ENCODE measurements around the gene CIDEB.

The CIDEB gene

GRCh38 chr14:24273422-24273998 lies 34.3 kb downstream of the CIDEB start:
- H3K79me2 ChIP-seq (ENCODE audit: control insufficient read depth, insufficient read depth, low read length, unreplicated experiment) = no peaks in the 10 kb centered on the region
- H3K27me3 ChIP-seq (ENCODE audit: insufficient read depth, low read length) = no peaks in the 10 kb centered on the region
- no peaks in the 10 kb centered on the region for H3K36me3 ChIP-seq (ENCODE audit: insufficient read depth, low read length)
- H3K4me1 ChIP-seq (ENCODE audit: control insufficient read depth, insufficient read depth, low read length, unreplicated experiment) = peaks cover 4% of the 10 kb centered on the region
- H3K27ac ChIP-seq (ENCODE audit: low read depth, low read length) = no peak overlapping the region
- H2AFZ ChIP-seq (ENCODE audit: low read length, unreplicated experiment) = no peak overlapping the region
- no peak overlapping the region for H3K4me3 ChIP-seq (ENCODE audit: low read depth, low read length)

DNA sequence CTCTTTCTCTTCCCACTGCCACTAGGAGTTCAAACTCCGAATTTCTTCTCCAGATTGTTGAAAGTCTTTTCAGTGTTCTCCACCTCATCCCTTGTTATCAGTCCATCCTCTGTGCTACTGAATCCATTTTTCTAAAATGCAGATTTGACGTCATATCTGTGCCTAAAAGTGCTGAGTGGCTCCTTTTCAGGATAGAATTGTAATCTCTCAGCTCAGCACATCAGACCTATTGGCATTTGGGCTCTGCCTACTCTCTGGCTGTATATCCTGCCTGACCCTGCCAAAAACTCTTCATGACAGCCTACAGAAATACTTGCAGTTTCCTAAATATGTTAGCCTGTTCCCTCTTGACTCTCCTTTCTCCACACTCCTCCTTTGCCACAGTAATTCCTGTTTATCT lies 35.3 kb downstream of the CIDEB start:
- Histone ChIP-seq H3K4me1 (ENCODE audit: control insufficient read depth, insufficient read depth, low read length, unreplicated experiment) (peaks cover 4% of the 10 kb centered on the region), H3K36me3 (ENCODE audit: insufficient read depth, low read length) (no peaks in the 10 kb centered on the region), H3K27me3 (ENCODE audit: insufficient read depth, low read length) (no peaks in the 10 kb centered on the region), H3K27ac (ENCODE audit: low read depth, low read length) (no peak overlapping the region), H2AFZ (ENCODE audit: low read length, unreplicated experiment) (peak overlapping the region; percentile 69), H3K79me2 (ENCODE audit: control insufficient read depth, insufficient read depth, low read length, unreplicated experiment) (no peaks in the 10 kb centered on the region), H3K4me3 (ENCODE audit: low read depth, low read length) (peak overlapping the region; percentile 84)

DNA sequence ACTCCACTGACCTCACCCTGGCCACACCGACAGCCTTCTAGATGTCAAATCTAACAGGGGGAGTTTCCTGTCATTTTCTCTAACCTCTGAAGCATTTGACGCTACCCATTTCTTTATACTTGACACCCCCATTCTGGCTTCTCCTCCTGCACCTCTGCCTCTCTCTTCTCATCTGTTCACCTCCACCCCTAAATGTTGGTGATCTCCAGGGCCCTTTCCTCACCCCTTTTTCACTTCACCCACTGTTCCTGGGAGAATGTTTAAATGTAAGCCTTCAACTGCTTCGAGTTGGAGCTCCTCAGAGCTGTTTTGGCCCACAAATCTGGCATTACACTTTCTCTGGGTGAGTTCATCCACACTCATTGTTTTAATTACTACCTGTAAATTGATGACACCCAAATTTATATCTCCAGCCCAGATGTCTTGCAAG lies 35.9 kb downstream of the CIDEB start:
- H3K27ac ChIP-seq (ENCODE audit: low read depth, low read length) = no peak overlapping the region
- peak overlapping the region; percentile 69 for H2AFZ ChIP-seq (ENCODE audit: low read length, unreplicated experiment)

GRCh38 chr14:24271134-24271833 lies 36.5 kb downstream of the CIDEB start, which contains the start of gene RABGGTA:
Gene RABGGTA (minus strand): TSS chr14:24271597. CDS start chr14:24271115, 482 bp downstream.
- H3K27ac ChIP-seq (ENCODE audit: low read depth, low read length) = peak within 1 kb of the TSS; percentile 75
- H3K27me3 ChIP-seq (ENCODE audit: insufficient read depth, low read length) = no peaks in the 10 kb centered on the region
- H3K36me3 ChIP-seq (ENCODE audit: insufficient read depth, low read length) = no peaks in the 10 kb centered on the region
- peak within 1 kb of the TSS; percentile 90 for H2AFZ ChIP-seq (ENCODE audit: low read length, unreplicated experiment)
- H3K4me3 ChIP-seq (ENCODE audit: low read depth, low read length) = peak within 1 kb of the TSS; percentile 84
- peaks cover 4% of the 10 kb centered on the region for H3K4me1 ChIP-seq (ENCODE audit: control insufficient read depth, insufficient read depth, low read length, unreplicated experiment)
- no peaks in the 10 kb centered on the region for H3K79me2 ChIP-seq (ENCODE audit: control insufficient read depth, insufficient read depth, low read length, unreplicated experiment)

More for the DNA sequence above, 35.9 kb downstream of the CIDEB start:
- Histone ChIP-seq H3K36me3 (ENCODE audit: insufficient read depth, low read length) (no peaks in the 10 kb centered on the region), H3K4me3 (ENCODE audit: low read depth, low read length) (peak overlapping the region; percentile 84), H3K79me2 (ENCODE audit: control insufficient read depth, insufficient read depth, low read length, unreplicated experiment) (no peaks in the 10 kb centered on the region), H3K27me3 (ENCODE audit: insufficient read depth, low read length) (no peaks in the 10 kb centered on the region), H3K4me1 (ENCODE audit: control insufficient read depth, insufficient read depth, low read length, unreplicated experiment) (peaks cover 4% of the 10 kb centered on the region)

GRCh38 chr14:24270537-24271133 lies 37.1 kb downstream of the CIDEB start:
- H2AFZ ChIP-seq (ENCODE audit: low read length, unreplicated experiment) = no peak overlapping the region
- H3K79me2 ChIP-seq (ENCODE audit: control insufficient read depth, insufficient read depth, low read length, unreplicated experiment) = no peaks in the 10 kb centered on the region
- no peak overlapping the region; the same call in 1 of the 2 replicates for H3K27ac ChIP-seq (ENCODE audit: low read depth, low read length)
- peaks cover 4% of the 10 kb centered on the region for H3K4me1 ChIP-seq (ENCODE audit: control insufficient read depth, insufficient read depth, low read length, unreplicated experiment)
- H3K4me3 ChIP-seq (ENCODE audit: low read depth, low read length) = peak overlapping the region; percentile 84
- H3K36me3 ChIP-seq (ENCODE audit: insufficient read depth, low read length) = no peaks in the 10 kb centered on the region
- no peaks in the 10 kb centered on the region for H3K27me3 ChIP-seq (ENCODE audit: insufficient read depth, low read length)

- Histone ChIP-seq H3K79me2 (ENCODE audit: control insufficient read depth, insufficient read depth, low read length, unreplicated experiment) (no peaks in the 10 kb centered on the region), H3K4me1 (ENCODE audit: control insufficient read depth, insufficient read depth, low read length, unreplicated experiment) (peaks cover 4% of the 10 kb centered on the region), H3K27ac (ENCODE audit: low read depth, low read length) (no peak overlapping the region), H3K27me3 (ENCODE audit: insufficient read depth, low read length) (no peaks in the 10 kb centered on the region), H3K4me3 (ENCODE audit: low read depth, low read length) (no peak overlapping the region), H2AFZ (ENCODE audit: low read length, unreplicated experiment) (no peak overlapping the region), H3K36me3 (ENCODE audit: insufficient read depth, low read length) (no peaks in the 10 kb centered on the region)
Measured at GRCh38 chr14:24269910-24270536, 37.8 kb downstream of the CIDEB start.

- Histone ChIP-seq H3K4me3 (ENCODE audit: low read depth, low read length) (no peak overlapping the region), H3K27me3 (ENCODE audit: insufficient read depth, low read length) (no peaks in the 10 kb centered on the region), H3K4me1 (ENCODE audit: control insufficient read depth, insufficient read depth, low read length, unreplicated experiment) (peaks cover 4% of the 10 kb centered on the region), H3K36me3 (ENCODE audit: insufficient read depth, low read length) (no peaks in the 10 kb centered on the region), H2AFZ (ENCODE audit: low read length, unreplicated experiment) (no peak overlapping the region), H3K79me2 (ENCODE audit: control insufficient read depth, insufficient read depth, low read length, unreplicated experiment) (no peaks in the 10 kb centered on the region), H3K27ac (ENCODE audit: low read depth, low read length) (no peak overlapping the region)
Measured at GRCh38 chr14:24269368-24269767, 38.4 kb downstream of the CIDEB start.

- Histone ChIP-seq H3K27me3 (ENCODE audit: insufficient read depth, low read length) (no peaks in the 10 kb centered on the region), H3K27ac (ENCODE audit: low read depth, low read length) (no peak overlapping the region), H3K79me2 (ENCODE audit: control insufficient read depth, insufficient read depth, low read length, unreplicated experiment) (no peaks in the 10 kb centered on the region), H3K4me1 (ENCODE audit: control insufficient read depth, insufficient read depth, low read length, unreplicated experiment) (peaks cover 4% of the 10 kb centered on the region), H3K4me3 (ENCODE audit: low read depth, low read length) (no peak overlapping the region), H2AFZ (ENCODE audit: low read length, unreplicated experiment) (no peak overlapping the region), H3K36me3 (ENCODE audit: insufficient read depth, low read length) (no peaks in the 10 kb centered on the region)
Measured at GRCh38 chr14:24268225-24268624, 39.6 kb downstream of the CIDEB start.

- Histone ChIP-seq H2AFZ (ENCODE audit: low read length, unreplicated experiment) (no peak overlapping the region), H3K36me3 (ENCODE audit: insufficient read depth, low read length) (no peaks in the 10 kb centered on the region), H3K4me3 (ENCODE audit: low read depth, low read length) (no peak overlapping the region), H3K27ac (ENCODE audit: low read depth, low read length) (no peak overlapping the region), H3K27me3 (ENCODE audit: insufficient read depth, low read length) (no peaks in the 10 kb centered on the region), H3K4me1 (ENCODE audit: control insufficient read depth, insufficient read depth, low read length, unreplicated experiment) (peaks cover 4% of the 10 kb centered on the region), H3K79me2 (ENCODE audit: control insufficient read depth, insufficient read depth, low read length, unreplicated experiment) (no peaks in the 10 kb centered on the region)
Measured at GRCh38 chr14:24267516-24267915, 40.3 kb downstream of the CIDEB start.

- H3K4me1 ChIP-seq (ENCODE audit: control insufficient read depth, insufficient read depth, low read length, unreplicated experiment) = no peaks in the 10 kb centered on the region
- H3K36me3 ChIP-seq (ENCODE audit: insufficient read depth, low read length) = no peaks in the 10 kb centered on the region
- H2AFZ ChIP-seq (ENCODE audit: low read length, unreplicated experiment) = no peak overlapping the region
- H3K79me2 ChIP-seq (ENCODE audit: control insufficient read depth, insufficient read depth, low read length, unreplicated experiment) = no peaks in the 10 kb centered on the region
- H3K27ac ChIP-seq (ENCODE audit: low read depth, low read length) = no peak overlapping the region
- H3K27me3 ChIP-seq (ENCODE audit: insufficient read depth, low read length) = no peaks in the 10 kb centered on the region
- H3K4me3 ChIP-seq (ENCODE audit: low read depth, low read length) = no peak overlapping the region
Measured at GRCh38 chr14:24266344-24267244, 41.2 kb downstream of the CIDEB start.
